HL-60/S4 treated with retinoic acid at 250 ng/mL for 4 days and 3 days (cell line): ENCODE measurements around the gene PCNP.
"Not testable (repeated sequence)": the region's sequence is repeated elsewhere in the genome, so short reads cannot be mapped to it uniquely, and the experiment has no call there.

Experiments
- in situ Hi-C: fragments of 300-500 bp; cut with MboI; formaldehyde crosslinking; loops from 2 replicates; pipeline ENCODE4 v1.7.0; 2022; ENCODE audit warnings: low sequenced_read_pairs

PCNP gene

GRCh38 chr3:101561630-101562328, 12.2 kb upstream of the PCNP start, which contains the start of gene TRMT10C:
Gene TRMT10C, plus strand, starts transcription at chr3:101561868. Its CDS starts 2,914 bp downstream, at chr3:101564782.
- in situ Hi-C loops = no loop called here

DNA sequence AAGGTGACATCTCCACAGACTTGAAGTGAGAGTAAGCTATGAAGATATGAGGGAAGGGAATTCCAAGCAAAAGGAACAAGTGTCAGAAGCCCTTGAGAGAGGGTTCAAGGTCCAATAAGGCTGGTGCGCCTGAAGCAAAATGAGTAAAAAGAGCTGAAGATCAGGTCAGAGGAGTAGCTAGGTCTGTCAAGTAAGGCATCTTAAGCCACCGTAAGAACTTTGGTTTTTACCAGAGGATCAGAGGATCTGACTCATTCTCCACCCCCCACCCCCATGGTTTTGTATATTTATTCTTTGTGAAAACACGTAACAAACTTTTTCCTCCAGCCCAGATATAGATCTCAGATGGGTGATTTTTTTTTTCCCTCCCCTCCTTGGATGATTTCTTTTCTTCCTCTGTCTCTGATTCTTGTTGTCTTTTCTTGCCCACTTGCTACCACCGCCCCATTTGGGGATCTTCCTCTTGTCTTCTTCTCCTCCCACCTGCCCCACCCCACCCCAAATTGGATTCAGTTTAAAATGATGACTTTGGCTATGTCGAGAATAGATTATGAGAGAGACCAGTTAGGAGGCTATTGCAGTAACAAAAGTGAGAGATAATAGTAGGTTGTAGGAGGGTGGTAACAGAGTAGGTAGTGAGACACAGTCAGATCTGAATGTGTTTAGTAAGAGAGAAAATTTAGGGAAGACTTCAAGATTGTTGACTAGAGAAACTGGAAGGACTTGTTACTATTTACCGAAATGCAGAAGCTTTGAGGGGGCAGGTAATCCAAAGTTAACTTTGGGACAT, 6.3 kb upstream of the PCNP start:
- in situ Hi-C loops = no loop called here

GRCh38 chr3:101571028-101571895, 2.7 kb upstream of the PCNP start:
- in situ Hi-C loops = no loop called here

DNA sequence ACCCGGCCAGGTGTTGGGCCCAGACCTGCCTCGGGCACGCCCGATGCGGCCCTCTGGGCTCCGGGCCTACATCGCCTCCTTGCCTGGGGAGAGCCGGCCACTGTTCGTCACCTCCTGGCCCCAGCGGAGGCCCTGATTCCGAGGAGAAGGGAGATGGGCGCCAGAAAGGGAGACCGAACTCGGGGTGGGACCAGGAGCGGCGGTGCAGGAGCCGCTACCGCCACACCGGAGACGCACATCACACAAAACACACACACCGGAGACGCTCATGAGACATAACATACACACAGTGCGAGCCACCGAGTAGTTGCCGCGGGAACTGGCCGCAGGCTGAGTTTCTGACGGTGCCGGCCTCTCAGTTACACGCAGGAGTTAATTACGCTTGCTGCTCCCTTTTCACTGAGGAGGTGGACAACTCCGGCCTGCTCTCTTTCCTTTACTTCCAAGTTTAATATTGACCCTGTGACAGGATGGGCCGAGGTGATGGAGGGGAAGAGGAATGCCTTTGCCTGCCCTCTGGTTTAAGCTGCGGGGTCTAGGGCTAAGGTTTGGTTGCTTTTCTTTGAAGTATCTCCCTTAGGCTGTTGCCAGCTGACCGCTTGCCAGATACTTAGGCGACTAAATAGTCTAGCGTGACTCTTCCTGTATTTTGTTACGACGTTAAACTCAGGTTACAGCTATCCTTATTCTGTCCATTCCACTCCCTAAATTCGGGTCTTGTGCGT, 570 bp downstream of the PCNP start:
- in situ Hi-C loops = no loop called here

GRCh38 chr3:101577286-101577685, 3.3 kb downstream of the PCNP start:
- in situ Hi-C loops = no loop called here

GRCh38 chr3:101588616-101589015, 14.6 kb downstream of the PCNP start:
- in situ Hi-C loops = no loop called here

- in situ Hi-C loops = no loop called here
Measured at GRCh38 chr3:101591071-101591470, 17.1 kb downstream of the PCNP start.

- in situ Hi-C loops = no loop called here
Measured at GRCh38 chr3:101602731-101603130, 28.8 kb downstream of the PCNP start.

DNA sequence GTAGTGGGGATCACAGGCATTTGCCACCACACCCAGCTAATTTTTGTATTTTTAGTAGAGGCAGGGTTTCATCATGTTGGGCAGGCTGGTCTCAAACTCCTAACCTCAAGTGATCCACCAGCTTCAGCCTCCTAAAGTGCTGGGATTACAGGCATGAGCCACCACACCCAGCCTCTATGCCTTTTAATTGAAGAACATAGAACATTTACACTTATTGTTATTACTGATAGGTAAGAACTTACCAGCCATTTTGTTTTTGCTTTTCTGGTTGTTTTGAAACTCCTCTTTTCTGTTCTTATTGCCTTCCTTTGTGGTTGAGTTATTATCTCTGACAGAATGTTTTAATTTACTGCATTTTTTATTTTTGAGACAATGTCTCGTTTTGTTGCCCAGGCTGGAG, 29.2 kb downstream of the PCNP start:
- in situ Hi-C loops = no loop called here

DNA sequence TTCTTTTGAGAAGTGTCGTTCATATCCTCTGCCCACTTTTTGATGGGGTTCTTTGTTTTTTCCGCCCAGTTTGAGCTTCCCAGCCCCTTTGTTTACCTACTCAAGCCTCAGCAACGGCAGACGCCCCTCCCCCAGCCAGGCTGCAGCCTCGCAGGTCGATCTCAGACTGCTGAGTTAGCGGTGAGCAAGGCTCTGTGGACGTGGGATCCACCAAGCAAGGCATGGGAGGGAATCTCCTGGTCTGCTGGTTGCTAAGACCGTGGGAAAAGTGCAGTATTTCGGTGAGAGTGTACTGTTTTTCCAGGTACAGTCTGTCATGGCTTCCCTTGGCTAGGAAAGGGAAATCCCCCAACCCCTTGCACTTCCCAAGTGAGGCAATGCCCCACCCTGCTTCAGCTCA, 31.4 kb downstream of the PCNP start:
- in situ Hi-C loops = not testable (repeated sequence)

DNA sequence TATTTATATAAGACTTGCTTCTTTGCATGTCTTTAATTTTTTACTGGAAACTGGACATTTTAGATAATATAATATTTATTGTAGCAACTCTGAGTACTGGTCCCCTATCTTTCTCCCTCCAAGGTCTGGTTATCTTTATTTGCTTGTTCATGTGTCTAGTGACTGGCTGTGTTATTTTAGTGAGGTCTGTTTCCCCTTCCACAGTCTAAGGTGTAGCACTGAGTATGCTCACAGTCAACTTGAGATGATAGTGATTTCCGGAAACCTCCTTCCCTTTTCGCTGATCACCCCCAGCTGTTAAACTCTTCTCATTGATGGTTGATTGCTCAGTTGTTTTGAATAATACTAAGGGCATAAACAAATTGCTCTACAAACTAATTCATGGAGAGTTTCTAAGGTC, 37.0 kb downstream of the PCNP start:
- in situ Hi-C loops = no loop called here

- in situ Hi-C loops = not testable (repeated sequence)
Measured at GRCh38 chr3:101613014-101613413, 39.0 kb downstream of the PCNP start.

DNA sequence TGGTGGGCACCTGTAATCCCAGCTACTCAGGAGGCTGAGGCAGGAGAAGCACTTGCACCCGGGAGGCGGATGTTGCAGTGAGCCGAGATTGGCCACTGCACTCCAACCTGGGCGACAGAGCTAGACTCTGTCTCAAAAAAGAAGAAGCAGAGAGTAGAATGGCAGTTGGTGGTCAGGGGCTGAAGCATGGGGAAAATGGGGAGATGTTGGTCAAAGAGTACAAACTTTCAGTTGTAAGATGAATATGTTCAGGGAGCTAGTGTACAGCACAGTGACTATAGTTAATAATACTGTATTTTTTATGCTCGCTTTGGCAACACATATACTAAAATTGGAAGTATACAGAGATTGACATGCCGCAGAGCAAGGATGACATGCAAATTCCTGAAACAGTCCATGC, 41.5 kb downstream of the PCNP start:
- in situ Hi-C loops = no loop called here

DNA sequence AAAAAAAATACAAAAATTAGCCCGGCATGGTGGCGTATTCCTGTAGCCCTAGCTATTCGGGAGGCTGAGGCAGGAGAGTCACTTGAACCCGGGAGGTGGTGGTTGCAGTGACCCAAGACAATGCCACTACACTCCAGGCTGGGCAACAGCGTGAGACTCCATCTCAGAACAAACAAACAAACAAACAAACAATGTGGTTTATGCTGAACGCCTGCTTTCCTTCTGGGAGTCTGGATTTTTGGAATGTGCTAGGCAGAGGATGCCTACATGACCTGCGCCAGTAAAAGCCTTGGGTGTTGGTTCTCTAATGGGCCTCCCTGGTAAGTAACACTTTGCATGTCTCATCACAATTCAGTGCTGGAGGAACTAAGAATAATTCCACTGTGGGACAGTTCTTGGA, 43.5 kb downstream of the PCNP start:
- in situ Hi-C loops = no loop called here

DNA sequence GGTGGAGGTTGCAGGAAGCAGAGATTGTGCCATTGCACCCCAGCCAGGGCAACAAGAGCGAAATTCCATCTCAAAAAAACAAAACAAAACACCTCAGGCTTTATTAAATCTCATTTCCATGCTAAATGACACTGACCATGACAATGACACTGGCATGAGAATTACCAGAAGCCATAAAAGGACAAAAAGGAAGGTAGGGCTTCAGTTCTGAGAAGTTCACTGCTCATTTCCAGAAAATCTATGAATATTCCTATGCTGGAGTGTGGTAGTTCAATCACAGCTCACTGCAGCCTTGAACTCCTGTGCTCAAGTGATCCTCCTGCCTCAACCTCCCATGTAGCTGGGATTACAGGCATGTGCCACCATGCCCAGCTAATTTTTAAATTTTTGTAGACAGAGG, 44.7 kb downstream of the PCNP start:
- in situ Hi-C loops = no loop called here

GRCh38 chr3:101619734-101620133, 45.8 kb downstream of the PCNP start:
- in situ Hi-C loops = no loop called here

DNA sequence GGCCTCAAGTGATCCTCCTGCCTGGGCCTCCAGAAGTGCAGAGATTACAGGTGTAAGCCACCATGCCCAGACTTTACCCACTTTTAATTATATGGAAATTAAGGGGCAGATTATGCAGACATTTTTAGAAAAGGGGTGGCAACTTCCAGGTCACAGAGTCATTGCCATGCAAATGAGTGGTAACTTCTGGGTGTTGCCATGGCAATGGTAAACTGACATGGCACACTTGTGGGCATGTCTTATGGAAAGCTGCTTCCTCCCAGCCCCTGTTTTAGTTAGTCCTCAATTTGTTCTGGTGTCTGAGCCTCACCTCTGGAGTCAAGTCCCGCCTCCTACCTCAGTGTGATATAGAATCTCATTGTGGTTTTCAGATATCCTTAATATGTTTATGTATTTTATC, 49.7 kb downstream of the PCNP start:
- in situ Hi-C loops = no loop called here

- in situ Hi-C loops = no loop called here
Measured at GRCh38 chr3:101624857-101625256, 50.9 kb downstream of the PCNP start.

GRCh38 chr3:101625879-101626278, 51.9 kb downstream of the PCNP start:
- in situ Hi-C loops = no loop called here

DNA sequence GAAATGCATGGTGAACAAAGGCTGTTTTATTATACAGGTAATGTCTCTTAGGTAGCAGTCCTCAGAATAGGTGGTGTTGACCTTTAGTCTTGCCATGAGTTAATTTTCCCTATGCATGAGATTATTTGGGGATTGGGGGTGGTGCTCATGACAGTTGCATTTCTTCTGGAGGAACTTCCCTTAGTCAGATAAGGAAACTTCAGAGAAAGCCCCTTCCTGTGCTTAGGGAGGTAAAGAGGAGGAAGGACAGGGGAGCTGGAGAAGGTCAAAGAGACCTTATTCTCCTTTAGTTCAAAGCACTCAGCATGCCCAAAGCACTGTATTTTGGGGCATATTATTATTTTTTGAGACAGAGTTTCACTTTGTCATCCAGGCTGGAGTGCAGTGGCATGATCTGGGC, 55.2 kb downstream of the PCNP start:
- in situ Hi-C loops = no loop called here
